Large intestine (tissue), 3 donors: ENCODE measurements around the gene SNX5. TPM values are rescaled to one million over a fixed set of nuclear protein-coding genes. Genes with fewer than 3 reads are reported as not detected.

Experiments used
- DNase-seq, 2 donors: peaks; one replicate each; pipeline versions ENCODE4 v3.0.0 to v3.0.0-alpha.2; 2013
- H3K27ac ChIP-seq: one replicate; pipeline ENCODE4 v1.5.1; 2013; ENCODE audit warnings: low read length
- H3K27me3 ChIP-seq: 2 replicates; pipeline ENCODE4 v1.6.1; 2013; ENCODE audit warnings: low read length; ENCODE audit not compliant: control insufficient read depth, insufficient read depth
- H3K36me3 ChIP-seq: 2 replicates; pipeline ENCODE4 v1.6.1; 2013; ENCODE audit warnings: low read length; ENCODE audit not compliant: control insufficient read depth, insufficient read depth
- H3K4me1 ChIP-seq: one replicate; pipeline ENCODE4 v1.6.1; 2013; ENCODE audit warnings: low read length; ENCODE audit not compliant: control insufficient read depth, insufficient read depth
- H3K4me3 ChIP-seq: one replicate; pipeline ENCODE4 v1.5.1; 2013; ENCODE audit warnings: low read length
- H3K9me3 ChIP-seq: one replicate; pipeline ENCODE4 v1.6.1; 2013; ENCODE audit warnings: mild to moderate bottlenecking, low read depth, low read length, moderate library complexity; ENCODE audit not compliant: control insufficient read depth
- WGBS: methylation state at CpG from one replicate; pipeline ENCODE4 v1.1.5; 2013; ENCODE audit warnings: low lambda C conversion rate; ENCODE audit not compliant: insufficient coverage; 5-methylcytosine and 5-hydroxymethylcytosine counted together
- polyA plus RNA-seq: library from polyadenylated mRNA; unstranded; fragments of 120-200 nt; gene quantifications from one replicate; pipeline ENCODE4 v1.2.1, GENCODE V29; 2013

SNX5 gene
- polyA plus RNA-seq, 1 donor, result 197 TPM

- H3K9me3 ChIP-seq, result no peaks in the 10 kb centered on the region
- H3K36me3 ChIP-seq, result peaks cover 3% of the 10 kb centered on the region
- H3K27ac ChIP-seq, result no peak overlapping the region
- DNase-seq, result peak in 1 of 2 donors; percentile 48
- H3K4me1 ChIP-seq, result no peaks in the 10 kb centered on the region
- H3K27me3 ChIP-seq, result no peaks in the 10 kb centered on the region
- 17% methylated on average over 2 of the region's 16 CpGs for WGBS
- no peak overlapping the region for H3K4me3 ChIP-seq
Measured at GRCh38 chr20:17995967-17996819, 27.6 kb upstream of the SNX5 start.

DNA sequence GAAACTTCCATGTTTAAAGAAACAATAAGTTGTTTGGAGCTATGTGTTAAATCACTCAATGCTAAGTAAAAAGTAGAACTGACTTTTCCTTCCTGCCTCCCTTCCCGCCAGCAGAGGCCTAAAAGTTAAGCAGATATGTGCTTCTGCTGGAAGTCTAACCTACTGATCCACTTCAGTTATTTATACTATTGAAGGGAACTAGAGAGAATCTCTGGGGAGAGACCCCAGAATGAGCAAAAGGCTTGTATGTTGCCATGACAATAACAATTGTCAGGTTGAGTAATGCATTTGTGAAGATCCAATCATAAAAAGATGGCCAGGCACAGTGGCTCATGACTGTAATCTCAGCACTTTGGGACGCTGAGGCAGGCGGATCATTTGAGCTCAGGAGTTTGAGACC, 25.0 kb upstream of the SNX5 start:
- Histone ChIP-seq H3K36me3 (peaks cover 25% of the 10 kb centered on the region), H3K4me1 (no peaks in the 10 kb centered on the region), H3K4me3 (no peak overlapping the region), H3K27ac (no peak overlapping the region), H3K9me3 (no peaks in the 10 kb centered on the region), H3K27me3 (no peaks in the 10 kb centered on the region)
- no peak for DNase-seq
- WGBS, result no CpG with 5 or more reads among the region's 3 CpGs

DNA sequence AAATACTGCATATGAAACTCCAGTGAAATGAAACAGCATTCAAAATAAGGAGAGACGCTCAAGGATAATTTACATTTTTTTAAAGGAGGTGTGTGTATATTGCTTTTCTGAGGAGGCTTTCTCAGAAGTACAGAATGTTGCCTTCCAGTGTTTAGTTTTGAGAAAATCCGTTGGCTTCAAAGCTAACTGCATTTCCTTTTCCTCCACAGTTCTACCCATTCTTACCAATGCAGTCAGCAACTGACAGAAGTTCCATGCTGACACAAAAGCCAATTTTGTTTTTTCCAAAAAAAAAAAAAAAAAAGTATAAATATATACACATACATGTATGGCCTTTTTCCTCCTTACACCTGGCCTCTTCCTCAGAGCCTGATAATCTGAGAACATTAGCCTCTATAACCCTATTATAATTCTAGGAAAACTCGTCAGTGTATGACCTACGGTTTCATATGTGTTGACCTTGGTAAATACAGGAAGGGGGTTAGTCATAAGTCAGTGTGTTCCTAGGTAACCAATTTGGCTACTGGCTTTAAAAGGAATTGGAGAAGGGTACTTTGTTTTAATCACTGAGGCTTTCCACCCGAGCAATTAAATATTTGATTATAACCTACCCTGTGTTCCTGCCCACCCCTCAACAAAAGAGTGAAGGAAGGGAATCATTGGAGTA, 24.4 kb upstream of the SNX5 start:
- H3K27ac ChIP-seq, result no peak overlapping the region
- 83% methylated on average over 1 of the region's 5 CpGs for WGBS
- DNase-seq, result no peak

DNA sequence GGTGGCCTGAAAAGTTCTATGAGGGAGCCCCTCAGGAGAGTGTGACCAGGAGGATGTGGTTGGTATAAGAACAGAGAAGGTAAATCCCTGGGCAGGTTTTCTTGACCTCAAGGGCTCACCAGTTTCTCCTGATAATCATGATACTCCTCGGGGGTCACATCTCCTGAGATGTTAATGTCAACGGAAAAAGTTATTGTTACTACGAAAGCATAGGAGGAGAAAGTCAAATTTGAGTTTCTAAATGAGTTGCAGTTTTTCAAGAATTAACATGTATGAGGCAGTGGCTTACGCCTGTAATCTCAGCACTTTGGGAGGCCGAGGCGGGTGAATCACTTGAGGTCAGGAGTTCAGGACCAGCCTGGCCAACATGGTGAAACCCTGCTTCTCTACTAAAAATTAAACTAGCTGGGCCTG, 23.6 kb upstream of the SNX5 start:
- Histone ChIP-seq H3K36me3 (peaks cover 30% of the 10 kb centered on the region), H3K4me3 (no peak overlapping the region), H3K27me3 (no peaks in the 10 kb centered on the region), H3K9me3 (no peaks in the 10 kb centered on the region), H3K27ac (no peak overlapping the region), H3K4me1 (no peaks in the 10 kb centered on the region)
- DNase-seq, result no peak
- WGBS, result 67% methylated on average over 1 of the region's 6 CpGs

More for the DNA sequence above, 24.4 kb upstream of the SNX5 start:
- H3K36me3 ChIP-seq, result peaks cover 26% of the 10 kb centered on the region
- no peaks in the 10 kb centered on the region for H3K27me3 ChIP-seq
- H3K4me3 ChIP-seq, result no peak overlapping the region
- no peaks in the 10 kb centered on the region for H3K9me3 ChIP-seq
- H3K4me1 ChIP-seq, result no peaks in the 10 kb centered on the region

DNA sequence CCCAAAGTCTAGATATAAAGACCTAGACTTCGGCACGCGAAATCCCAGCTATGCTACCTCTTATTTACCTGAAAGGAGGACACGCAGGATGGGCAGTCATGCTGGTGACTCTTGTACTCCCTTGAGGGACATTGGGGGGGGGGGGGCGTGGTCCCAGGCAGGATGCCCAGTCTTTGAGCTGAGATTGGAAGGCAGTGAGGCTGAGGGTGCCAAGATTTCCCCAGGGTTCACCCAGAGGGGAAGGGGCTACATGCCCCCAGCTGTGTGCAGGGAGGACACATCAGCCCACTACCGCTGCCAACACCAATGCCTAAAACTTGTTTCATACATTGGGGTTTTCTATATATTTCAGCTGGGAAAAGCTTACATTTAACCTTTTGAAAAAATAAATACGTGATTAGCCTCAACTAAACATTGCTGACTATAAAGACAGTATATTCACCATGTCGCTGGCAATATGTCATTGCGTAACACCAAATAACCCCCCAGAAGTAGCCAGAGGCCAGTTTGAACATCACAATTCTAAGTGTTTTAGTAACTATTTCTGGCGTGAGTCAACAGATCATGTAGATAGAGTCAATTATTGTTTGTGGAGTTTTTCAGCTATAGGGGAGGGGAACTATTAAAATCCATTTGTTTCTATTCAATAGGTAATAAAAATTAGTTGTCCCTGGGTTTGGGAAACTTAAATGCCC, 21.8 kb upstream of the SNX5 start:
- H3K36me3 ChIP-seq, result peaks cover 34% of the 10 kb centered on the region
- no peaks in the 10 kb centered on the region for H3K9me3 ChIP-seq
- no peak overlapping the region for H3K4me3 ChIP-seq
- WGBS, result 100% methylated on average over 1 of the region's 10 CpGs
- no peak for DNase-seq
- no peak overlapping the region for H3K27ac ChIP-seq
- H3K27me3 ChIP-seq, result no peaks in the 10 kb centered on the region
- H3K4me1 ChIP-seq, result peaks cover 11% of the 10 kb centered on the region

DNA sequence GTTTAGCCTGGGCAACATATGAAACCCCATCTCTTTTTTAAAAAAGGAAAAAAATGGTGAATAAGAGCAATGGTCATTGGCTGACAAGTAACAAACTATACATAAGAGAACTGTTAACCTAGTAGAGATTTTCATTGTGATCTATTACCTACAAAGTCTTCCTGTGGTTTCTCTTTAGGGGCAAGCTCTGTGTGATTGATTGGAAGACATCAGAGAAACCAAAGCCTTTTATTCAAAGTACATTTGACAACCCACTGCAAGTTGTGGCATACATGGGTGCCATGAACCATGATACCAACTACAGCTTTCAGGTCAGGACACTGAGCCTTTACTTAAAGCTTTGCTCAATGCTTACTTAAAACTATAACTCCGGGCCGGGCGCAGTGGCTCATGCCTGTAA, 19.4 kb upstream of the SNX5 start:
- peaks cover 21% of the 10 kb centered on the region for H3K4me1 ChIP-seq
- no peak overlapping the region for H3K4me3 ChIP-seq
- no peaks in the 10 kb centered on the region for H3K27me3 ChIP-seq
- no peak for DNase-seq
- H3K27ac ChIP-seq, result no peak overlapping the region
- no CpG with 5 or more reads among the region's 3 CpGs for WGBS
- H3K9me3 ChIP-seq, result no peaks in the 10 kb centered on the region
- H3K36me3 ChIP-seq, result peaks cover 34% of the 10 kb centered on the region

DNA sequence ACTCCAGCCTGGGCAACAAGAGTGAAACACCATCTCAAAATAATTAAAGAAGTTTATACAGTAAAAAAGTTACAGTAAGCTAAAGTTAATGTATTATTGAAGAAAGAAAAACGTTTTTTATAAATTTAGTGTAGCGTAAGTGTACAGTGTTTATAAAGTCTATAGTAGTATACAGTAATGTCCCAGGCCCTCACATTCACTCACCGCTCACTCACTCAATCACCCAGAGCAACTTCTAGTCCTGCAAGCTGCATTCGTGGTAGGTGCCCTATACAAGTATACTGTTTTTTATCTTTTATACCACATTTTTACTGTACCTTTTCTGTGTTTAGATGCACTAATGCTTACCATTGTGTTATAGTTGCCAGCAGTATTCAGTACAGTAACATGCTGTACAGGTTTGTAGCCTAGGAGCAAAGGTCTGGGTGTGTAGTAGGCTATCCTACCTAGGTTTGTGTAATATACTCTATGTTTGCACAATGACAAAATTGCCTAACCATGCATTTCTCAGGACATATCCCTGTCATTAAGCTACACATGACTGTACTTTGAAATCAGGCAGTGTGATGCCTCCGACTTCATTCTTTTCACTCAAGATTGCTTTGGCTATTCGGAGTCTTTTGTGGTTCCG, 16.9 kb upstream of the SNX5 start:
- Histone ChIP-seq H3K36me3 (peaks cover 28% of the 10 kb centered on the region), H3K9me3 (no peaks in the 10 kb centered on the region), H3K27me3 (no peaks in the 10 kb centered on the region), H3K4me3 (no peak overlapping the region), H3K27ac (peak overlapping the region; percentile 85), H3K4me1 (peaks cover 21% of the 10 kb centered on the region)
- peak; percentile 90 to 96 for DNase-seq
- whole genome bisulfite sequencing, result 67% methylated on average over 3 of the region's 7 CpGs

- Histone ChIP-seq H3K4me3 (no peak overlapping the region), H3K9me3 (no peaks in the 10 kb centered on the region), H3K36me3 (peaks cover 27% of the 10 kb centered on the region), H3K27me3 (no peaks in the 10 kb centered on the region), H3K27ac (no peak overlapping the region), H3K4me1 (peaks cover 6% of the 10 kb centered on the region)
- 100% methylated on average over 1 of the region's 6 CpGs for WGBS
- DNase-seq, result no peak
Measured at GRCh38 chr20:17976305-17976704, 7.7 kb upstream of the SNX5 start.

- H3K27me3 ChIP-seq, result no peaks in the 10 kb centered on the region
- peaks cover 6% of the 10 kb centered on the region for H3K4me1 ChIP-seq
- DNase-seq, result peak in 1 of 2 donors; percentile 13
- peaks cover 16% of the 10 kb centered on the region for H3K36me3 ChIP-seq
- peaks cover 2% of the 10 kb centered on the region for H3K9me3 ChIP-seq
- 63% methylated on average over 1 of the region's 2 CpGs for WGBS
- H3K4me3 ChIP-seq, result peak overlapping the region; percentile 93
- peak overlapping the region; percentile 99 for H3K27ac ChIP-seq
Measured at GRCh38 chr20:17972121-17972520, 3.5 kb upstream of the SNX5 start.
